AML-193 (cell line): ENCODE results near the gene CISH.

Experiments used
- DNase-seq, 2 experiments: peaks; one replicate each; lab custom pipeline; 2025; lab: John Stamatoyannopoulos, UW

CISH gene, protein sequence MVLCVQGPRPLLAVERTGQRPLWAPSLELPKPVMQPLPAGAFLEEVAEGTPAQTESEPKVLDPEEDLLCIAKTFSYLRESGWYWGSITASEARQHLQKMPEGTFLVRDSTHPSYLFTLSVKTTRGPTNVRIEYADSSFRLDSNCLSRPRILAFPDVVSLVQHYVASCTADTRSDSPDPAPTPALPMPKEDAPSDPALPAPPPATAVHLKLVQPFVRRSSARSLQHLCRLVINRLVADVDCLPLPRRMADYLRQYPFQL

DNA sequence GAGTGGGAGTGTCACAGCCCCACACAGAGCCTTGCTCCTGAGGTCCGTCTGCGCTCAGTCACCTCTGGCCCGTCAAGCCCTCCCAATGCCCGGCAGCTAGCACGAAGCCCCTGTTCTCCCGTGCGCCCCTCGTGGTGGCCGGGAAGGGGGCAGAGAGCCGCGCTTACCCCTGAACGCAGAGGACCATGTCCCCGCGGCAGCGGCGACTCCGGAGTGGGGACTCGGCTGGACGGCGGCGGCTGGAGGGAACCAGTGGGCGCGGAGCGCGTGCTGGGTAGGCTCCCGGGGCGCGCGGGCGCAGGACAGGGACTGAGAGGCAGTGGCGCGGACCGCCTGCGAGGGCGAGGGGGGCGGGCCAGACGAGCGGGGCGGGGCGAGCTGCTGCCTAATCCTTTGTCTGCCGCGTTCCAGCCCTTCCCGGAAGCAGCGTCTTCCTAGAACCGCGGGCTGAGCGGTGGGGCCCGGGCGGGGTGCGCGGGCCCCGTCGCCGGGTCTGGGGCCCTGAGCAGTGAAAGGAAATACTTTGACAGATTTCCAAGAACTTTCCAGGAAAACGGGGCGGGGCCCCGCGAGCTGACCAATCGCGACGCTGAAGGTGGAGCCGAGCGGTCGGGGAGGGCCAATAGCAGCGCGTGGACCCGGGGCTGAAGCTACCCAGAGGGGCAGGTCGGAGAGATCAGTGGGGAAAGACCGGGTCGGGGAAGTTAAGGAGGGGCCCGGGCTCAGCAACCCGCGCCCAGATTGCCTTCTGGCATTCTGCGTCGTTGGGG lies at the start of gene CISH:
CISH (minus strand) TSS at position 311 of the 770 bp plus-strand sequence; CDS start at position 187, 124 bp downstream.
- peak; percentile 99 to 100 for DNase-seq

DNA sequence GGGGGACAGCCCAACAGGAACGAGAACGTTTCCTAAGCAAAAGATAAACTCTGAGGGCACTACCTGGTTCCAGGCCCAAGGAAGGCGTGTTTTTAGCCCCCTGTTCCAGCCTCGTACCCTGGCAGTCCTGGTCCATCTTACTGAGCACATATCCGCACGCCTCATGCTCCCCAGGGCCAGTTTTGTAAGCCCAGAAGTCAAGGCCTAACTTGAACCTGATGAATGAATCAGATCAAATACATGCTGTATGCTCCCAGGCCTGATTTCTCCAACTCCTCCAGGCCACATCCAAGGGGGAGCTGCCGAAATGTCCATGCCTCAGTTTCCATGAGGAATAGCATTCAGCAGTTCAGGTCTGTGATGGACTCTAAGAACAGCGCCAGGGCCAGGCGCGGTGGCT lies 48.8 kb upstream of the CISH start:
- no peak for DNase-seq

DNA sequence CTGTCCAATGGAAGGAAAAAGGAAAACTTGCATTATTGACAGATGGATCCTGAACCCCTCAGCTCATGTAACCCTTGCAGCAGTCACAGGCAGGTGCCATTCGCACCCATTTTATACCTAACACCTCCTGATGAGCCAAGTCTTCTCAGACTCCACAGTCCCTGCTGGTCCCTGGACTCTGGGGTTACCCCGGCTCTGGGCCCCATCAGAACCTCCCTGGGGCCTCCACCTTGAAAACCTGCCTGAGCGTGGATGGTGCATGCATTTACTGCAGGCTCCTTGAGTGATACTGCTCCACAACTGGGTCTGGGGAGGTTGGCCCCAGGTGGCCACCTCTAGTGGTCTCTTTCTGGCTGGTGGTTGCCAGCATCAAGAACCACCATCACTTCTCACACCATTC lies 47.3 kb upstream of the CISH start:
- no peak for DNase-seq

DNA sequence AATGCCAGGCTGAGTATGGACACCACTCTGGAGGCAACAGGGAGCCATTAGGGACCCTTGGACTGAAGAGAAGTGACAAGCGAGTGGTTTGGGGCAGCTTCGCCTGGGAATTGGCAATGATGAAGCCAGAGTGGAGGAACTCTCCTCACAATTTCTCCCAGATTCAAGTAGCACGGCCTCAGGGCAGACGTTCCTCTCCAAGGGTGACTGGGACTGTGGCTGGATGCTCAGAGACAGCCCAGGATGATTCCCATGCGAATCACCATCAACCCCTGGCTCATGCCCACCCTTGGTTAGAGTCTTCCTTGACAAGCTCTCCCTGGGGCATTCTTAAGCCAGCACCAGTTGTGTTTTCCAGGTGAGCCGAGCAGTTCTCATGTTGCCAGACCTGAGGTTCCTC lies 46.8 kb upstream of the CISH start:
- no peak for DNase-seq

DNA sequence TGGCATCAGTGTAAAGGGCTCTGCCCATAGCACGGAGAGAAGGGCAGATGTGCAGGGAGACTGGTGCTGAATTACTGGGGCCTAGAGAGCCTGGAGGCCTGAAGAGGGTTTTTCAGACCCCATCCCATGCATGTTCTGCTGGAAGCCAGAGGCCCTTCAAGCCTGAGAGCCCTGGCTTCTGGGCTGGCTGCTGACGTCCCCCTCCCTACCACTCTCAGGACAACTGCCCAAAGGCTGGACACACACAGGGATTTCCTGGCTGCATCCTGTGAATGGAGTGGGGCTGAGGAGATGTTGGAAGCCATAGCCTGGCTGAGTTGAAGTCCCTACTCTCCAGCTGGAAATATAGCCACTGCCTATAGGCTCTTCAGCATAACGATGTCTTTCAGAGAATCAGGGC lies 46.2 kb upstream of the CISH start:
- no peak for DNase-seq

DNA sequence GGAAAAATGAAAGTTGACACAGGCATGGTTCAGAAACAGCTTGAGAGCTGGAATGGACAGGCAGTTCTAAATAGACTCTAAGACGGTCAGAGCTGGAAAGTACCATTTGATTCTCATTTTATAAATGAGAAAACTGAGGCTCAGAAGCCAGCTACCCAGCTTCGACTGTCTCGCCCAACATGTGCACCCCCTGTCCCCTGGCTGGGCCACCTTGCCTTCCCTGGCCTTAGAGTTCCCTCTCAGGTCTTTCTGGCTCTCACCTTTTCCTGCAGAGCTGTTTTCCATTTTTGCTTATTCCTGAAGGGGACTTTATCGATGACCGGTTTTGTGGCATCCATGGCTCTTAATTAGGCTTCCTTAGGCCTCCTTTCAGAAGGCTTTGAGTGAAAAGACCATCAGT lies 45.8 kb upstream of the CISH start:
- no peak for DNase-seq

DNA sequence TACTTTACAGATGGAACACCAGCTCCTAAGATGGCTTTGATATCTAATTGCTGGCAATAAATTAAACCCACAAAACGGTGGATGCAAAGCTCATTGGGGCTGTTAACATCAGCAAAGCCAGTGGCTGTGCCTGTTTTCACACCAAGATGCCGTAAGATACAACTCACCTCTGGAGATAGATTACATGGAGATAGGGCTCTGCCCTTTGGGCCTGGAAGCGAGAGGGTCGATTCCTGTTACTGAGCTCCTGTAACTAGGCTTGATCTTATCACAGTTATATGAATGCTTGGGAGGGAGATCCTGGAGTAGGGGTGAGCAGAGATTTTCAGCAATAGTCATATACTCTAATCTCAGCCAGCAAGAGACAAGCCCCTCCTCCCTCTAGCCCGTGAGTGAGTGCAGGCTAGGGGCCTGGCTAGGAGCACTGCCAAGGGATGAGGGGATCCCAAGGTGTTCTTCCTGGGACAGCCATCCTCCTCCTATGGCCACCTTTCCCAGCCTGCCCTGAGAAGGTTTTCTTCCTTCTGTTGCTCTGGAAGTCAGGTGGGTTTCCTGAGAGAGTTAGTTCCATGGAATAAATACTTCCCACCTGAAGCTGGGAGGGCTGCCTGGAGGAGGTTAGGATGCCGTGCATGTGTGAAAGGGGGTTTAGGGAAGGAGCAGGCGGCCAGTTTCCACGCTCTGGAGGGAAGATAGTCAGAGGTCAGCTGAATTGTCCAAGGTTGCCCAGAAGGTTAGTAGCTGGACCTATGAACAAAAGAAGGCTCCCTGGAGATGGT lies 45.0 kb upstream of the CISH start:
- no peak for DNase-seq

DNA sequence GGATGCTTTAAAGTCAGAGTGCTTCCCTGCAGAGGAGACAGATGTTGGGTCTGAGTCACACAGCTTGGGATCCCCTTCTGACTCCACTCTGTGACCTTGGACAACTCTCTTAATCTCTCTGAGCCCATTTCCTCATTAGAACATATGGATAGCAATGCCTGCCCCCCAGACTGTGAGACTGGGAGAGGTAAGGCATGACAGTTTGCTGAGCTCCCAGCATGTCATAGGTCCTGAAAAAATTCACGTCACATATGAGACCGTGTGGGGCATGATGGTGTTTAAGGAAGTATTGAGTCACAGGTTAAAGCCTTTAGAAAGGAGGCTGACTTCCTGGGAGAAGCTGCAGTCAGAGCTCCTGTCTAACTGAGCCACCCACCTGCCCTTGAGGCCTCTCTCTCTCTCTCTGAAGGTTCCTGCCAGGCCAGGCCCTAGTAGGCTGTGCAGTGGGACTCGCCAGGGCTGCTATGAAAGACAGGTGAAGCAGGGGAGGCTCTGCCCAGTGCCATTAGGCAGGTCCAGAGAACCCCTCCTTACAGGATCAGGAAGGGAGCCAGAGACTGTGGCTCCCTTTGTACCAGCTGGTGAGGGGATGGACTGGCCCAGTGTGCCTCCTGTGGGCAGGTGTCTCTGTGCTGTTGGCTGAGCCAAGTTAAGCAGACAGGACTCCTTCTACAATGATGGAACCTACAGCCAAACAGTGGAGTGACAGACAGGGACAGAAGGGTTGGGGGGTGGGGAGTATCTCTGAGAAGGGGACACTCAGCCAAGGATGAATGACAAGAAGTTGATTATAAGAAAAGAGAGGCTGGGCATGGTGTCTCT lies 43.6 kb upstream of the CISH start:
- DNase-seq = peak in 1 of 2 experiments; percentile 7

DNA sequence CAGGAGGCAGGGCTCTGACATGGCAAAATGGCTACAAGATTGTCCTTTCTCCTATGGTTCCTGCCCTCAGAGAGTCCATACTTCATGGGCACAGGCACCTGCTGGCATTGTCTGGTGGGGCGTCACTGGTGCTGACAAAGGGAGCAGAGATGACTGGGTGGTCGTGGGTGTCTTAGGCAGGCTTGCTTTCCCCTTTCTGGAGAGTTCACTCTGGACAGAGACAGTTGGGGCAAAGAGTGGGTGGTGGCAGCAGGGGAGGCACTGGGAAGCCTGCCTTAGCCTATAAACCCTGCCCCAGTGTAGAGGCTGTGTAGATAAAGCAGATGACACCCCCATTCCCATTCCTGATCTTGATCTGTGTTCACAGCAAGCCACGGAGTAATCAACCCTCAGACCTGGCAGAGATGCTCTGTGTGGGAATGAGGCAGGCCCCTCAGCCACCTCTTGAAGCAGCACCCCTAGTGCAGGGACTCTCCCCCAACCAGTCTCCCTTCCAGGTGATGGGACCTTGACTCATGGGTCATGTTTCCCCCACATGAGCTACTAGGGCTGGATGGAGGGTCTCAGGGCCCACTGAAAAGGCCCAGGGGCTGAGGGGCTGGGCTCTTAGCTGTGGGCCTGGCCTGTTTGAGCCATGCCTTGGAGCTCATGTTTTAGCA lies 42.5 kb upstream of the CISH start:
- DNase-seq = no peak

DNA sequence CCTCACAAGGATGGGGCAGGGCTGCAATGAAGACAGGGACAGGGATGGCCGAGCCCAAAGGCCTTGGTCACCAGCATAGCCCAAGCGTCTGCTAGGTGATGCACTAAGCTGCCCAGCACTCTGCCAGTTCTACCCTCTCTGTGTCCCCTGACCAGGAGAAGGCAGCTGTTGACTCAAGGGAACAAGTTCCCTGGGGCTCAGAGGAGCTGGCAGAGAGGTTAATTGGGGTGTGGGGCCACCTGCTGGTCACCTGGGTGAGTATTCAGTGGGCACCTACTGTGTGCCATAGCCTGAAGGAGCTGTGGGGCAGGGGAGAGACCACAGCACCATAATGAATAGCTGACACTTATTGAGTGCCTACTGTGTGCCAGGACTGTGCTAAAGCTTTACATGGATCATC lies 41.1 kb upstream of the CISH start:
- DNase-seq = peak; percentile 55 to 71

DNA sequence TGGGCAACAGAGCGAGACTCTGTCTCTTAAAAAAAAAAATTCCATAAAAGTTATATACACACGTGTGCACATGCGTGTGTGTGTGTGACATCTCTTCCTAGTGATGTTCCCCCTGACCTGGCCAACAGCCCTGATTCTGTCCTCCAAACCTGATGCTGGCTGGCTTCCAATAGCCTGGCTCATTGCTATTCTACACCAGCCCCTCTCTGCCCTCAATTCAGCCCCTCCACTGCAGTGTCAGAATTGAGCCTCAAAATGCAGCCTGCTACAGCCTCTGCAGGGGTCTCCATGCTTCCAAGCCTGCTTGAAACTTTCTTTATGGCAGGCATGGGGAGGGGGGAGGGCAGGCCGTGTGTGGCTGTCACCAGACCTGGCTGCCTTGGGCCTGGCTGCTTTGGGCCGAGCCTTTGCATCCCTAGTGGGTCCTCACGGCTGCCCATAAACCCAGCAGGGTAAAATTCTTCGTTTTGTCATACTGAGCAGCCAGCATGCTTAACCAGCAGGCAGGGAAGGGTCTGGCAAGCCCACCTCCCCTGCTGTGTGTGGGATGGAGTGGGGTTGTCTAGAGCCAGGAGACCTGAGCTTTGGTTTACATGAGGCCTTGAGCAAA lies 40.5 kb upstream of the CISH start:
- no peak for DNase-seq

DNA sequence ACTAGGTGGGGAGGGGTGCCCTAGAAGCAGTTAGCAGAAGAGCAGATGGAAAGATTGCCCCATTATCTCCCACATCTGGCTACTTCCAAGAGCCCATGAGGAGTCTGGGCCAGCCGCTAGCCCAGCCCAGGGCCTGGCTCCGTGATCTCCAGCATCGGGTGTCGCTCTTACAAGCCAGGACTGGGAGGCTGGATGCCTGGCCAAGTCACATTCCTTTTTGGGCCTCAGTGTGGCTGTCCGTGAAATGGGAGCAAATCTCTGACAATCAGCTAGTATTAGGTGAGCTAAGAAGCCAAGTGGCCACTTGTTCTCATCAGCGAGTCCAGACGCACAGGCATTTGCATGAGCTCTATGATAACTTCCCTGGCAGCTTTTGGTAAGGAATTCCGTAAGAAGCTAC lies 39.9 kb upstream of the CISH start:
- DNase-seq = no peak

DNA sequence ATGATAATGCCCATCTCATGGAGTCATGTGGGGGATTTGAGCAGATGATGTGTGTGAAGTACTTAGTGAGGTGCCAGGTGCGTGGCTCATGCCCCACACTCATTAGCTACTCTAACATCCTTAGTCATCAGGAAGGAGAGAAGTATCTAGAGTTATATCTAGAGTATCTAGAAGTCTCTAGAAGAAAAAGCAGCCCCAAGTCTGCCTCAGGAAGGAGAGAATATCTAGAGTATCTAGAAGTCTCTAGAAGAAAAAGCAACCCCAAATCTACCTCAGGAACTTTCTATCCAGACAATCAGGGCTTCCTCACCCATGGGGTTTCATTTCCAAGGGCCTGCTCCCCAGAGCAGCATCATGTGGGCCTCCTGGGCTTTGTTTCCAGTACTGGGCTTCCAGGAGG lies 38.4 kb upstream of the CISH start:
- no peak for DNase-seq

DNA sequence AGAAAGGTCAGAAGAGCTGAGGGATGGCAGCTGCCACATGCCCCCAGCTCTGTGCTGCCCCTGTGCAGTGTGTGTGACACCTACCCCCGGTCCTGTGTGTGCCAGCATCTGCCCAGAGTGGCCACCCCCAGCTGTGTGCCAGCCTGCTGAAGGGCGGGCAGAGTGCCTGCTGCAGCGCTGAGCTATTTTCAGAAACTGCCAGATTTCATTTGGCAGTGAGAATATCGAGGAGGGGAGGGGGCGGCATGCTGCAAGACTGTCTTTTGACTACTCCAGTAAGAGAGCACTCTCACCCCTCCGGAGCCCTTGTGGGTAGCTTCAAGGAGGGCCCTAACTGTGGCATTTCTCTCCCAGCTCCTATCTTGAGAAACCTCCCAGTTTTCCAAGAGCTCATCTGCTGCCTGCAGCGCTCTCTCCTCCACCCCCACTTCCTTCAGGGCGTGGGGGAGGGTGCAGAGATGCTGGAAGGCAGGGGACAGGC lies 37.9 kb upstream of the CISH start:
- no peak for DNase-seq

DNA sequence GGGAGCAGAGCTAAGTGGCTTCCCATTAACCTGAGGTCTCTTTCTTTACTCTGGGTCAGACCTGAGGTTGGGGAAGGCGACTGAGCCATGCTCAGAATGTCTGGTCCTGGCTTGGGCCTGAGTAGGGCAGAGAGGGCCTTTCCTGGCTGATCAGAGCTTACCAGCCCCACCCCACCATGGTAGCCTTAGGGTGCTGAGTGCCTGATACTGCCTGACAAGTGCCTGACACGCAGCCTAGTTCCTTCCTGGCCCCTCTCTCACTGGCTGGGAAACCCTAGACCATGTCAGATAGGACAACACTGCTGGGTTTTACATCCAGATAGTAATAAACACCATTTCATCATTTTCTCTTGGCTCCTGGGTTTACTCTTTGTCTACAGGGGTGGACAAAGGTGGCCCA lies 37.4 kb upstream of the CISH start:
- DNase-seq = no peak

DNA sequence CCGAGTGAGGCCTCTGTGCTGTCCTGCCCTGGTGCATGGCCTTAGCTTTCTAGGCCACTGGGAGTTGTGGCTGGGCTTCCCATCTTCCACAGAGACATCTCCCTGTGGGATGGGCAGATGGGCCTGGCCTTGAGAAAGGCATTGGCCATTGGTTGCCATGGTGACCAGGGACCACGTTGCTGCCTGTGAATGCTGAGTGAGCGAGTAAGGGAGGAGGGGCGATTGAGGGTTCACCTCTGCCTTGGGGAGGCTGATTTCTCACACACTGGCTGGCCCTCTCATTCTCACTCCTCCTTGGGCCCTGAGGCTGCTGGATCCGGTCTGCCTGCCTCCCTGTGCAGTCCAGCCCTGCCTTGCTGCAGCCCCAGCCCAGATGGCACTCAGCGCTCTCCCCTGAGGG lies 36.7 kb upstream of the CISH start:
- DNase-seq = no peak

DNA sequence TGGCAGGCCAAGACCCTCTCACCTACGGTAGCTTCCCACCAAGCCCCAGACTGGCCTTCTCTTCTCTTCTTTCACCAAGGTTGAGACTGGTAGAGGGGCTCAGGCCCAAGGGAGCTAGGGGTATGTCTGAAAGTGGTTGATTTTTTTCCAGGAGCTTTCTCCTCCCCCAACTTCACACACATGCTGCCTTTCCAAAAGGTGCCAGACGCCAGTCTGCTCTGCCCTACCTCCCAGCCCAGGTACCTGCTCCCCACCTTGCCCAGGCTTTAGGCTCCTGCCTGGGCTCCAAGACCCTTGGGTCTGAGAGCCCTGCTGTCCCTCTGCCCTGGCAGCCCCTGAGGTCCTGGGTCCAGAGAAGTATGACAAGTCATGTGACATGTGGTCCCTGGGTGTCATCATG lies 33.8 kb upstream of the CISH start:
- DNase-seq = no peak

DNA sequence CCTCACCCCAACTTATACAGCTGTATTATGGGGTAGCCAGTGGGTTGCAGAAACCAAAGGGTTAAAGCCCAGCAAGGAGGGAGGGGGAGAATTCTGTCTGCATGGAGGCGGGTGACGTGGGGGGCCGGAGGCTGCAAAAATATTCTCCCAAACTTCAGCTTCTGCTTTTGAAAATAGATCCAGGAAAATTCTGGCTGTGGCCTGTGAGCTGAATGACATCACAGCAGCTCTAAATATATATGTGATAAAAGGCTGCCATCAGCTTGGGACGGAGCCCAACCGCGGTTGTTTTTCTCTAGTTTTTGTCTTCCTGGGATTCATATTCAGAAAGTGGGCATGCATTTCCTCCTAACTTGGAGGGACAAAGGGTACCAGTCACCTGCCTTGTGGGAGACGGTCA lies 33.0 kb upstream of the CISH start:
- no peak for DNase-seq

DNA sequence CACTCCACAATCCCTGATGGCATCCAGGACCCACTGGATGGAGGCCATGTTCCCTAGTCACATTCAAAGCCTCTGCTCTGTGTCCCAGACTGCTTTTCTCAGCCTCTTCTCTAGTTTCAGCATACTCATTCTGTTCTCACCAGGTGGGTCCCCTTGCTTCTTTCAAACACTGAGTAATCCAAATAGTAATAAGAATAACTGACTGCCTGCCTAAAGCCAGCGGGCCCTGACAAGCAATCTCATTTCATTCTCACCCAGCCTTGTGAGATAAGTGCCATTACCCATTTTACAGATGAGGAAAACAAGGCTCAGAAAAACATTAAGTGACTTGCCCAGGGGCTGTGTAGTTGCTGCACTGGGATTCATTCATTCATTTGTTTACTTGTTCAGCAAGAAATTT lies 30.8 kb upstream of the CISH start:
- no peak for DNase-seq

DNA sequence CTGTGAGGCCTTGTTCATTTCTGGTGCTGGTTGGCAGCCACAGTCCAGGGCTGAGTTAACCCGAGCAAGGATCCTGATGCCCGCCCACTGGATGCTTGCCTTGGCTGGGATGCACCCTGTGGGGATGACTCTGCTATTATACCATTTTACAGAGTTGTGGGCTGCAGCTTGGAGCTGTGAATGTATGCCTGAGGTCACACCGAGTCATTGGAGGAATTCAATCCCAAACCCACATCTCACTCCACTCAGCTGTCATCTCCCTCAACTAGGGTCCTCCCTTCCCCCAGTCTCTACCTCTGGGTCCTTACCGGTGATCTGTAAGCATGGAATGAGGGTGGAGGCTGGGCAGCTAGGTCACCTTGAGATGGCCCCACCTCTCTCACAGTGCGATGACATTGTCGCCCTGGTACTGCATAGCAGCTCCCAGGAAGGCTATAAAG lies 27.5 kb upstream of the CISH start:
- DNase-seq = no peak

DNA sequence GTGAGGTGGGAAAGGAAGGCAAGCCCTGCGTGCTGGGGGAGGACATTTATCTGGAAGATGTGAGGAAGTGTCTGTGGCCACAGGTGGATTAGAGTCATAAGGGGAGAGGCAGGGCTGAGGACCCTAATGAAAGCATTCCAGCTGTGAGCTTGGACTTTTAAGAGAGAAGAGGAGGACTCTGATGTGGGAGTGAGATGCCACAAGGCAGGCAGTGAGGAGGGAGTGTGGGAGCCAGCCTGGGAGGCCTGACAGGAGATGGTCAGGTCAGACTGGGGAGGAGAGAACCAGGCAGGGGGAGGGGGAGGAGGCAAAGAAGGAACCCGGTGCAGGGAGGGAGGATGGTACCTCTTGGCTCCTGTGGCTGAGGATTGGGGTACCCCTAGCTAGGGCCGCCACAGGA lies 26.4 kb upstream of the CISH start:
- no peak for DNase-seq
